IMR-90 (cell line): ENCODE measurements around the gene TBC1D22B. TPM values are rescaled to one million over a fixed set of nuclear protein-coding genes. Genes with fewer than 3 reads are reported as not detected.

Experiments
- ATAC-seq: fragments of 200-7000 bp; cut with Tn5 transposase; 2 replicates; pipeline ENCODE4 v1.9.1; 2020; ENCODE audit warnings: low read depth, mild to moderate bottlenecking, moderate library complexity
- BruUV-seq: library from RNA; stranded (reverse); fragments of 400-500 nt; replicated peaks from 2 replicates; lab custom pipeline; 2021; lab: Mats Ljungman, UMichigan
- CTCF ChIA-PET: fragments of 300-600 bp; formaldehyde crosslinking; extraction: SDS; loops from one replicate; lab custom pipeline; 2021; ENCODE audit warnings: antibody characterized with exemption; lab: Yijun Ruan, JAX
- POLR2A ChIA-PET: fragments of 300-600 bp; sonication (Branson Sonifier 250); formaldehyde crosslinking; loops from one replicate; lab custom pipeline; 2022; ENCODE audit warnings: antibody characterized with exemption; ENCODE audit not compliant: unreplicated experiment; lab: Charles Lee
- DNase-seq: peaks from one replicate; pipeline ENCODE4 v3.0.0; 2013
- H2AFZ ChIP-seq: replicated peaks from 2 replicates; pipeline ENCODE3; 2013; ENCODE audit warnings: low read length, mild to moderate bottlenecking; ENCODE audit not compliant: poor library complexity
- H2AK5ac ChIP-seq: 2 replicates; pipeline ENCODE4 v1.6.1; 2013; ENCODE audit warnings: low read depth, low read length, inconsistent platforms
- H2AK9ac ChIP-seq: replicated peaks from 2 replicates; pipeline ENCODE3; 2013; ENCODE audit warnings: mild to moderate bottlenecking, low read depth, low read length, moderate library complexity; ENCODE audit not compliant: poor library complexity
- H2BK120ac ChIP-seq: 2 replicates; pipeline ENCODE4 v1.6.1; 2013; ENCODE audit warnings: low read depth, low read length, inconsistent platforms
- H2BK15ac ChIP-seq: 3 replicates; pipeline ENCODE4 v1.6.1; 2013; ENCODE audit warnings: low read depth, low read length, inconsistent platforms
- H2BK20ac ChIP-seq: 2 replicates; pipeline ENCODE4 v1.6.1; 2013; ENCODE audit warnings: low read depth, mild to moderate bottlenecking, inconsistent platforms, low read length, moderate library complexity
- H2BK5ac ChIP-seq: 2 replicates; pipeline ENCODE4 v1.6.1; 2013; ENCODE audit warnings: mild to moderate bottlenecking, low read depth, low read length, inconsistent platforms; ENCODE audit not compliant: poor library complexity, severe bottlenecking
- H3K14ac ChIP-seq: replicated peaks from 2 replicates; pipeline ENCODE4 v1.6.1; 2013; ENCODE audit warnings: low read depth, low read length, inconsistent platforms
- H3K18ac ChIP-seq: 2 replicates; pipeline ENCODE4 v1.6.1; 2013; ENCODE audit warnings: low read depth, low read length, control low read depth
- H3K23ac ChIP-seq: 2 replicates; pipeline ENCODE4 v1.6.1; 2013; ENCODE audit warnings: low read depth, low read length, inconsistent platforms
- H3K27ac ChIP-seq: 2 replicates; pipeline ENCODE4 v1.5.1; 2013; ENCODE audit warnings: mild to moderate bottlenecking, control low read depth, low read length; ENCODE audit not compliant: insufficient read depth
- H3K27me3 ChIP-seq: 2 replicates; pipeline ENCODE4 v1.6.1; 2013; ENCODE audit warnings: low read length; ENCODE audit not compliant: control insufficient read depth, insufficient read depth
- H3K36me3 ChIP-seq: 2 replicates; pipeline ENCODE4 v1.6.1; 2013; ENCODE audit warnings: low read length, mixed read lengths; ENCODE audit not compliant: control insufficient read depth, insufficient read depth
- H3K4ac ChIP-seq: 2 replicates; pipeline ENCODE4 v1.6.1; 2013; ENCODE audit warnings: low read depth, low read length, inconsistent platforms
- H3K4me1 ChIP-seq: 2 replicates; pipeline ENCODE4 v1.6.1; 2013; ENCODE audit warnings: low read length, mixed read lengths; ENCODE audit not compliant: control insufficient read depth, insufficient read depth
- H3K4me2 ChIP-seq: 2 replicates; pipeline ENCODE4 v1.6.1; 2013; ENCODE audit warnings: low read depth, mild to moderate bottlenecking, control low read depth, low read length, moderate library complexity
- H3K4me3 ChIP-seq: 2 replicates; pipeline ENCODE4 v1.5.1; 2013; ENCODE audit warnings: low read depth, mild to moderate bottlenecking, control low read depth, low read length, moderate library complexity; ENCODE audit not compliant: insufficient read depth
- H3K56ac ChIP-seq: 2 replicates; pipeline ENCODE4 v1.6.1; 2013; ENCODE audit warnings: low read length, inconsistent platforms; ENCODE audit not compliant: insufficient read depth; ENCODE audit errors: extremely low read depth
- H3K79me1 ChIP-seq, 2 experiments: 2 replicates each; pipeline ENCODE4 v1.6.1; 2013; ENCODE audit warnings: low read length in 2 of 2, inconsistent platforms in 1 of 2, low read depth in 1 of 2
- H3K9ac ChIP-seq: 2 replicates; pipeline ENCODE4 v1.6.1; 2013; ENCODE audit warnings: low read depth, low read length, control low read depth
- H3K9me1 ChIP-seq: 2 replicates; pipeline ENCODE4 v1.6.1; 2013; ENCODE audit warnings: low read length, inconsistent platforms; ENCODE audit not compliant: insufficient read depth
- H3K9me3 ChIP-seq: 2 replicates; pipeline ENCODE4 v1.6.1; 2013; ENCODE audit warnings: low read length; ENCODE audit not compliant: control insufficient read depth, insufficient read depth
- H4K20me1 ChIP-seq: 2 replicates; pipeline ENCODE4 v1.6.1; 2013; ENCODE audit warnings: low read length, inconsistent platforms; ENCODE audit not compliant: insufficient read depth
- H4K5ac ChIP-seq: 2 replicates; pipeline ENCODE4 v1.6.1; 2013; ENCODE audit warnings: mild to moderate bottlenecking, low read depth, low read length, control low read depth
- H4K8ac ChIP-seq, 2 experiments: 2 replicates each; pipeline ENCODE4 v1.6.1; 2013; ENCODE audit warnings: low read depth in 2 of 2, low read length in 2 of 2, control low read depth in 1 of 2, inconsistent platforms in 1 of 2
- H4K91ac ChIP-seq: 2 replicates; pipeline ENCODE4 v1.6.1; 2013; ENCODE audit warnings: low read depth, low read length, inconsistent platforms; ENCODE audit not compliant: insufficient read depth
- CEBPB ChIP-seq: IDR thresholded peaks from 2 replicates; pipeline ENCODE4 v1.6.1; 2012; ENCODE audit warnings: low read depth, low read length, improper control_type of control experiment
- MAFK ChIP-seq: IDR thresholded peaks from 2 replicates; pipeline ENCODE4 v1.6.1; 2012; ENCODE audit warnings: low read depth, low read length, improper control_type of control experiment
- dilution Hi-C: fragments of 300-500 bp; cut with HindIII; formaldehyde crosslinking; loops from one replicate; pipeline ENCODE4 v1.14.3; 2018; ENCODE audit warnings: low sequenced_read_pairs; ENCODE audit not compliant: unreplicated experiment
- in situ Hi-C: fragments of 300-500 bp; cut with MboI; formaldehyde crosslinking; loops from 3 replicates; pipeline ENCODE4 v1.14.3; 2019; ENCODE audit warnings: low sequenced_read_pairs, inconsistent platforms, mixed read lengths
- intact Hi-C: fragments of 100-400 bp; cut with micrococcal nuclease; formaldehyde crosslinking; loops from 2 replicates; pipeline ENCODE4 v1.10.0; 2022
- polyA plus RNA-seq, 3 experiments: library from polyadenylated mRNA; depleted of rRNA; stranded (reverse); fragments of >200 nt; gene quantifications; 2 replicates each; pipeline ENCODE4 v1.2.3, GENCODE V29; 2012; ENCODE audit warnings: low replicate concordance in 1 of 3
- total RNA-seq: library from RNA; depleted of rRNA; stranded (reverse); fragments of >200 nt; gene quantifications from 2 replicates; pipeline ENCODE4 v1.2.3, GENCODE V29; 2012

TBC1D22B gene
- total and polyA plus RNA-seq, 2 of the 4 experiments (the other 2 are of a cell fraction), result 6.6 to 7.5 TPM

GRCh38 chr6:37237789-37238188 lies 19.8 kb upstream of the TBC1D22B start:
- CTCF ChIA-PET, result interaction anchor here (0.6 kb wide), 1 partner anchor 41 kb away, joined by 3 read pairs; no protein-coding TSS in a partner anchor

More at GRCh38 chr6:37237789-37238188, 19.8 kb upstream of the TBC1D22B start:
- no peak for TF ChIP-seq CEBPB
- TF ChIP-seq MAFK, result peak; percentile 93
- Histone ChIP-seq H3K27ac (no peak overlapping the region), H4K91ac (no peak overlapping the region), H3K9me3 (no peaks in the 10 kb centered on the region), H3K23ac (no peak overlapping the region), H2BK20ac (no peak overlapping the region), H3K4me2 (no peak overlapping the region), H3K4me1 (peaks cover 19% of the 10 kb centered on the region), H3K4ac (no peak overlapping the region), H2BK5ac (no peak overlapping the region), H3K18ac (no peak overlapping the region), H2AFZ (no peak overlapping the region), H4K5ac (no peak overlapping the region), H3K56ac (no peak overlapping the region), H2AK5ac (no peak overlapping the region), H4K8ac (no peak overlapping the region), H2BK120ac (no peak overlapping the region; the same call in 1 of the 2 replicates), H3K9ac (no peak overlapping the region), H3K14ac (no peak overlapping the region), H2BK15ac (no peak overlapping the region), H3K4me3 (no peak overlapping the region), H4K20me1 (no peaks in the 10 kb centered on the region; the same call in 1 of the 2 replicates), H3K9me1 (peaks cover 12% of the 10 kb centered on the region), H3K36me3 (no peaks in the 10 kb centered on the region), H3K79me1 (peaks cover 0 to 4% of the 10 kb centered on the region in 2 experiments; a peak in 1 of 4 replicates), H2AK9ac (no peak overlapping the region), H3K27me3 (no peaks in the 10 kb centered on the region)
- intact Hi-C loops, result no loop called here
- dilution Hi-C loops, result no loop called here
- POLR2A ChIA-PET, result no interaction called here
- in situ Hi-C loops, result no loop called here
- BruUV-seq, result no TSS peak
- no peak for DNase-seq
- ATAC-seq, result no peak
